HAP-1 (cell line): ENCODE results near the gene ZSWIM5.
"Not testable (repeated sequence)": the region's sequence is repeated elsewhere in the genome, so short reads cannot be mapped to it uniquely, and the experiment has no call there.

Experiments
- DNase-seq, 2 experiments: peaks; one replicate each; pipeline ENCODE4 v3.0.0-alpha.2; 2016 to 2020; ENCODE audit warnings: low spot score in 2 of 2
- H3K27me3 ChIP-seq: fragments of 250-450 bp; sonication (Bioruptor Pico); 2 replicates; pipeline ENCODE4 v1.5.1; 2020; ENCODE audit warnings: low read depth, mild to moderate bottlenecking, moderate library complexity
- H3K36me3 ChIP-seq: fragments of 250-450 bp; sonication (Bioruptor Pico); replicated peaks from 2 replicates; pipeline ENCODE4 v1.5.1; 2020; ENCODE audit warnings: mild to moderate bottlenecking
- H3K4me1 ChIP-seq: fragments of 250-450 bp; sonication (Bioruptor Pico); 2 replicates; pipeline ENCODE4 v1.5.1; 2020; ENCODE audit warnings: mild to moderate bottlenecking
- H3K4me3 ChIP-seq: fragments of 250-450 bp; sonication (Bioruptor Pico); 2 replicates; pipeline ENCODE4 v1.5.1; 2020; ENCODE audit warnings: mild to moderate bottlenecking, moderate library complexity
- H3K9me3 ChIP-seq: fragments of 250-450 bp; sonication (Bioruptor Pico); 2 replicates; pipeline ENCODE4 v1.5.1; 2020; ENCODE audit warnings: mild to moderate bottlenecking, moderate library complexity
- in situ Hi-C: fragments of 300-500 bp; cut with MboI; formaldehyde crosslinking; loops from 3 replicates; pipeline ENCODE4 v1.14.3; 2020; ENCODE audit warnings: low sequenced_read_pairs, inconsistent platforms, mixed read lengths

ZSWIM5 gene

DNA sequence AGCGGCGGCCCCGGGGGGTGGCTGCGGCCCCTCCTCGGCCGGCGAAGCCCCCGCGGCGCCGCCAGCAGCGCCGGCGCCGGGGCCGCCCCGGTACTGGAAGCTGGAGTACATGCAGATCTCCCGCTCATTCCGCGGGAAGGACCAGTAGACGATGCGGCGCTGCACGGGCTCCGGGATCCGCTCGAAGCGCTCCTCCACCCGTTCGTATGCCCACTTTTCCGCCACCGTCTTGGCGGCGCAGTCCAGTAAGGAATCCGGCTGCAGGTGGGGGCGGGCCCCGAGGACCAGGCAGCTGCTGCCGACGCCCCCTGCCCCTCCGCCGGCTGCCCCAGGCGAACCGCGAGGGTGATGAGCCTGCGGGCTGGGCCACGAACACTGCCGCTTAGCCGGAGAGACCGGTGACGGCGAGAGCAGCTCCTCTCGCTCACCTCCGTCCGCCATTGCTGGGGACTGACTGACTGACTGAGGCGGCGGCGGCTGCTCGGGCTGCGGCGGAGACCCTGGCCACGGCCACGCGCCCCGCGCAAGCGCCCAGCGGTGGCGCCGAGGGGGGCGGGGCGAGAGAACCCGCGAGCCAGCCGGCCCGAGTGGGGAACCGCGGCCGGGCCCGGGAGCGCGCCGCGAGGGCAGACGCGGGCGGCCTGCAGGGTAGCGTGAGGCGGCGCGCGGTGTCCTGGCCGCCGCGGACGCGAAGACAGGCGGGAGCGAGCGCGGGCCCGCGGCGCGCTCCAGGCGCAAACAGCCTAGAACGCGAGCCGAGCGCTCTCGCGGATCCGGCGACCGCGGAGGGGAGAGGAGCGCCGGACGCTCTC, at the start of gene ZSWIM5:
ZSWIM5 (minus strand) TSS at position 696 of the 812 bp plus-strand sequence; CDS start at position 441, 255 bp downstream.
- Histone ChIP-seq H3K36me3 (no peaks in the 10 kb centered on the region), H3K4me1 (peaks cover 20% of the 10 kb centered on the region), H3K27me3 (no peaks in the 10 kb centered on the region; the same call in 1 of the 2 replicates), H3K9me3 (no peaks in the 10 kb centered on the region), H3K4me3 (peak within 1 kb of the TSS; percentile 68)
- in situ Hi-C loops, result no loop called here
- DNase-seq, result peak; percentile 53 to 70

DNA sequence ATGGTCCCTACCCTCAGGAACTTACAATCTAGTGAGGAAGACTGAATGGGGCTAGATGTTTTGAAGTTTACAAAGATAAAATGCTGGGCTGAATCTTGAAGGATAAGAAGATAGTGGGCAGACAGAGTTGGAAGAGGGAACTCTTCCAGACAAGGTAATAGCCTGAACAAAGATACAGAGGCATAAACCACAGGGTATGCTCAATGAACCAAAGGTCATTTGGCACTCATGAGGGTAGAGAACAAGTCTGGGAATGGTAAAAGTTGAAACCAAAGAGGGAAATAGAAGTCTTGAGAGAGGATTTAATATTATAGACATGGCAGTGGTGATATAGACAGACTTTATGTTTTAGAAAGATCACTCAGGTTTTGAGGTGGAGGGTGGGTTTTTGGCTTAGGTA, 48.1 kb upstream of the ZSWIM5 start:
- Histone ChIP-seq H3K27me3 (no peaks in the 10 kb centered on the region; the same call in 1 of the 2 replicates), H3K4me3 (no peak overlapping the region), H3K4me1 (no peaks in the 10 kb centered on the region), H3K36me3 (no peaks in the 10 kb centered on the region), H3K9me3 (peaks cover 14% of the 10 kb centered on the region)
- no peak for DNase-seq
- in situ Hi-C loops, result no loop called here

DNA sequence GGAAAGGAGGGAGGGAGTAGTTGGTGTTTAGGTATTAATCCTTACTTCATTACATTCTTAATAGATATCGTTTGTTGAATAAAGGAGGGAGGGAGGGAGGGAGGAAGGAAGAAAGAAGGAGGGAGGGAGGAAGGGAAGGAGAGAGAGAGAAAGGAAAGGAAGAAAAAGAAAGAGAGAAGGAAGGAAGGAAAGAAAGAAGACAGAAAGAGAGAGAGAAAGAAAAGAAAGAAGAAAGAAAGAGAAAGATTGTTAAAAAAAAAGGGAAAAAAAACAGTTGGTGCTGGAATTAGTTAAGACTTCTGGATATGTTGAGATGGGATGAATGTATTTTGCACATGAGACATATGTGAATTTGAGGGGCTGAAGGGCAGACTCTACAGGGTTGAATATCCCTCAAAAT, 44.1 kb upstream of the ZSWIM5 start:
- in situ Hi-C loops, result no loop called here
- Histone ChIP-seq H3K4me1 (no peaks in the 10 kb centered on the region), H3K36me3 (no peaks in the 10 kb centered on the region), H3K4me3 (no peak overlapping the region), H3K9me3 (no peaks in the 10 kb centered on the region; the same call in 1 of the 2 replicates), H3K27me3 (peaks cover 4% of the 10 kb centered on the region; the same call in 1 of the 2 replicates)
- DNase-seq, result no peak

GRCh38 chr1:45248004-45248403, 41.6 kb upstream of the ZSWIM5 start:
- H3K4me1 ChIP-seq, H3K27me3 ChIP-seq, DNase-seq, H3K36me3 ChIP-seq, H3K9me3 ChIP-seq, in situ Hi-C loops, H3K4me3 ChIP-seq: not testable (repeated sequence)

- peaks cover 4% of the 10 kb centered on the region; the same call in 1 of the 2 replicates for H3K27me3 ChIP-seq
- in situ Hi-C loops, result no loop called here
- no peaks in the 10 kb centered on the region for H3K4me1 ChIP-seq
- peak in 1 of 2 experiments; percentile 2 for DNase-seq
- peaks cover 7% of the 10 kb centered on the region for H3K9me3 ChIP-seq
- no peaks in the 10 kb centered on the region for H3K36me3 ChIP-seq
- H3K4me3 ChIP-seq, result no peak overlapping the region
Measured at GRCh38 chr1:45246760-45247159, 40.4 kb upstream of the ZSWIM5 start.

DNA sequence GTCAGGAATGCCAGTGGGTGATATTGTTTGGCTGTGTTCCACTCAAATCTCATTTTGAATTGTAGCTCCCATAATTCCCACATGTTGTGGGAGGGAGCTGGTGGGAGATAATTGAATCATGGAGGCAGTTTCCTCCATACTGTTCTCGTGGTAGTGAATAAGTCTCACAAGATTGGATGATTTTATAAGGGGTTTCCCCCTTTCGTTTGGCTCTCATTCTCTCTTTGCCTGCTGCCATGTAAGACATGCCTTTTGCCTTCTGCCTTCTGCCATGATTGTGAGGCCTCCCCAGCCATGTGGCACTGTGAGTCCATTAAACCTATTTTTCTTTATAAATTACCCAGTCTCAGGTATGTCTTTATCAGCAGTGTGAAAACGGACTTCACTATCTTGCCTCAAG, 40.0 kb upstream of the ZSWIM5 start:
- H3K4me1 ChIP-seq, H3K9me3 ChIP-seq, in situ Hi-C loops, H3K27me3 ChIP-seq, H3K36me3 ChIP-seq, DNase-seq, H3K4me3 ChIP-seq: not testable (repeated sequence)

GRCh38 chr1:45244660-45245059, 38.3 kb upstream of the ZSWIM5 start:
- peaks cover 7% of the 10 kb centered on the region for H3K9me3 ChIP-seq

DNA sequence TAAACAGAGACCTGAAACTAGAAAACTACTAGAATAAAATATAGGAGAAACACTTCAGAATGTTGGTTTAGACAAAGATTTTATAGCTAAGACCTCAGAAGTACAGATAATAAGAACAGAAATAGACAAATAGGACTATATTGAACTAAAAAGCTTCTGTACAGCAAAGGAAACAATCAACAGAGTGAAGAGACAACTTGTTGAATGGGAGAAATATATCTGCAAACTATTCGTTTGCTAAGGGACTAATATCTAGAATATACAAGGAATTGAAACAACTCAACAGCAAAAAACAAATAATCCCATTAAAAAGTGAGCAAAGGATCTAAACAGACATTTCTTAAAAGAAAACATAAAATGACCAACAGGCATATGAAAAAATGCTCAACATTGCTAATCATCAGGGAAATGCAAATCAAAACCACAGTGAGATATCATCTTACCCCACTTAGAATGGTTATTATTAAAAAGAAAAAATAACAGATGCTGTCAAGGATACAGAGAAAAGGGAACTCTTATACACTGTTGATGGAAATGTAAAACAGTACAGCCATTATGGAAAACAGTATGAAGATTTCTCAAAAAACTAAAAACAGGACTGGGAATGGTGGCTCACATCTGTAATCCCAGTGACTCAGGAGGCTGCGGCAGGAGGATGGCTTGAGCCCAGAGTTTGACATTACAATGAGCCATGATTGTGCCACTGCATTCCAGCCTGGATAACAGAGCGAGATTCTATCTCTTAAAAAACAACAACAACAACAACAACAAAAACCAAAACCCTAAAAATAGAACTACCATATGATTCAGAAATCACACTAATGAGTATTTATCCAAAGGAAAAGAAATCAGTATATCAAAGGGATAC, 37.3 kb upstream of the ZSWIM5 start:
- H3K36me3 ChIP-seq, result no peaks in the 10 kb centered on the region
- no peak overlapping the region for H3K4me3 ChIP-seq
- in situ Hi-C loops, result no loop called here
- 0 out of 2 replicates have a peak, but pooled peaks cover 4% of the 10 kb centered on the region for H3K27me3 ChIP-seq
- H3K4me1 ChIP-seq, result no peaks in the 10 kb centered on the region
- H3K9me3 ChIP-seq, result peaks cover 7% of the 10 kb centered on the region
- DNase-seq, result no peak

More at GRCh38 chr1:45244660-45245059, 38.3 kb upstream of the ZSWIM5 start:
- in situ Hi-C loops, result no loop called here
- 0 out of 2 replicates have a peak, but pooled peaks cover 4% of the 10 kb centered on the region for H3K27me3 ChIP-seq
- no peaks in the 10 kb centered on the region for H3K4me1 ChIP-seq
- no peak overlapping the region for H3K4me3 ChIP-seq
- no peaks in the 10 kb centered on the region for H3K36me3 ChIP-seq
- no peak for DNase-seq

DNA sequence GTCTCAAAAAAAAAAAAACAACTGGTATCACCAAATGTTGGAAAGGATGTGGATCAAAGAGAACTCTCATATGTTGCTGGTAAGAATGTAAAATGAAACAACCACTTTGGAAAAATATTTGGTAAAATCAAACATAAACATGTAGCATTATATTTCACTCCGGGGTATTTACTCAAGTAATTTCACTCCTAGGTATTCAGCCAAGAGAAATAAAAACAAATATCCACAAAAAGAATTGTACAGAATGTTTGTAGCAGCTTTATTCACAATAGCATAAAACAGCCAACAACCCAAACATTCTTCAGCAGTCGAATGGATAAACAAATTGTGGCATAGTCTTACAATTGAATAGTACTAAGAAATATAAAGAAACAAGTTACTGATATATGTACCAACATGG, 32.4 kb upstream of the ZSWIM5 start:
- no peaks in the 10 kb centered on the region for H3K36me3 ChIP-seq
- in situ Hi-C loops, result no loop called here
- H3K4me3 ChIP-seq, result no peak overlapping the region
- H3K4me1 ChIP-seq, result no peaks in the 10 kb centered on the region
- DNase-seq, result no peak
- peaks cover 7% of the 10 kb centered on the region for H3K9me3 ChIP-seq
- no peaks in the 10 kb centered on the region for H3K27me3 ChIP-seq

- Histone ChIP-seq H3K4me3 (no peak overlapping the region), H3K9me3 (no peaks in the 10 kb centered on the region; the same call in 1 of the 2 replicates), H3K4me1 (no peaks in the 10 kb centered on the region), H3K36me3 (no peaks in the 10 kb centered on the region), H3K27me3 (no peaks in the 10 kb centered on the region)
- DNase-seq, result no peak
- in situ Hi-C loops, result no loop called here
Measured at GRCh38 chr1:45236136-45236535, 29.7 kb upstream of the ZSWIM5 start.

DNA sequence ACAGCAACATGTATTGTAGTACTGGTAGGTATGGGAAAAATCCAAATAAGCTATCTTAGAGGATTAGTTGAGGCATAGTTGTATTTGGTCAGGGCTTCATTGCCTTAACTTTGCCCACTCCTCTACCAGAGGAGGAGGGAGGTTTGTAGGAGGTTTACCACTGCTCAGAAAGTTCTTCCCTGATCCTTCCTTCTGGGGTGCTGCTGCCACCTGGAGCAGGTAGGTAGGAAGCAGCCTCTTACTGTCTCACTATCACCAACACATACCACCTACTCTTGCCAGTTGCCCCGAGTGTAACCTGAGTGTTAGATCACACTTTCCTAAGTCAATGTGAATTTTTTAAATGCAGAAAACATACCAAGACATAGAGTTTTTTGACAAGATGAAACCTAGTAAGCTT, 24.1 kb upstream of the ZSWIM5 start:
- Histone ChIP-seq H3K4me3 (no peak overlapping the region), H3K36me3 (no peaks in the 10 kb centered on the region), H3K27me3 (no peaks in the 10 kb centered on the region), H3K4me1 (no peaks in the 10 kb centered on the region), H3K9me3 (no peaks in the 10 kb centered on the region)
- no peak for DNase-seq
- in situ Hi-C loops, result no loop called here

- H3K27me3 ChIP-seq, result peaks cover 5% of the 10 kb centered on the region; the same call in 1 of the 2 replicates
- H3K36me3 ChIP-seq, result no peaks in the 10 kb centered on the region
- no peaks in the 10 kb centered on the region for H3K9me3 ChIP-seq
- H3K4me1 ChIP-seq, result no peaks in the 10 kb centered on the region
- in situ Hi-C loops, result no loop called here
- no peak for DNase-seq
- H3K4me3 ChIP-seq, result no peak overlapping the region
Measured at GRCh38 chr1:45225598-45225997, 19.2 kb upstream of the ZSWIM5 start.

DNA sequence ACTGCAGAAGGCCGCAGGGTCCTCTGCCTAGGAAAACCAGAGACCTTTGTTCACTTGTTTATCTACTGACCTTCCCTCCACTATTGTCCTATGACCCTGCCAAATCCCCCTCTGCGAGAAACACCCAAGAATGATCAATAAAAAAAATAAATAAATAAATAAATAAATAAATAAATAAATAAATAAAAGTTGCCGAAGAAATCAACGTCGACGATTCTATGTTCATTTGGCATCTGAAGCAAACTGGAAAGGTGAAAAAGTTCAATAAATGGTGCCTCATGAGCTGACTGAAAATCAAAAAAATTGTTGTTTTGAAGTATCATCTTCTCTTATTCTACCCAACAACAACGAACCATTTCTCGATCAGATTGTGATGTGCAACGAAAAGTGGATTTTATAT, 17.3 kb upstream of the ZSWIM5 start:
- in situ Hi-C loops, result not testable (repeated sequence)

DNA sequence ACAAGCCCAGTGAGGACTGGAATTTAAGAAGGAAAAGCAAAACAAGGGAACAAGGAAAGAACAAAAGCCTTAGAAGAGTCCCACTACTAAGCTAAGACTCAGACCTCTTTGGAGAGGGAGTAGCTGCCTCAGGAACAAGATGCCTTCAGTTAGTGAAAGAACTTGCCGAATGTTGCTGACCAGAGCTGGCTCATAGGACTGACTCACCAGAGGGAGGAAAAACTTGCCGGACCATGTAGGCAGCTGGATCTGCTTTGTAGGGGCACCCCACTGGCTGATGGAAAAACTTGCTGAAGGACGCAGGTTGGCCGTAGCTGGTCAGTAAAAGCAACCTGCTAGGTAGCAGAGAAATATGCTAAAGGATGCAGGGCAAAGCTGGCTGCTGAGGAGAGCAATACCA, 15.3 kb upstream of the ZSWIM5 start:
- peaks cover 8% of the 10 kb centered on the region; the same call in 1 of the 2 replicates for H3K27me3 ChIP-seq
- H3K36me3 ChIP-seq, result no peaks in the 10 kb centered on the region
- no peaks in the 10 kb centered on the region for H3K4me1 ChIP-seq
- H3K9me3 ChIP-seq, result no peaks in the 10 kb centered on the region
- no peak for DNase-seq
- in situ Hi-C loops, result no loop called here
- H3K4me3 ChIP-seq, result no peak overlapping the region

More for the DNA sequence above, 17.3 kb upstream of the ZSWIM5 start:
- not testable (repeated sequence) for H3K4me1 ChIP-seq, DNase-seq, H3K4me3 ChIP-seq, H3K36me3 ChIP-seq, H3K27me3 ChIP-seq, H3K9me3 ChIP-seq
